ENCODE data around the gene MRGPRX1.

Gene MRGPRX1

GRCh38 chr11:18939314-18939713 is at the start of gene MRGPRX1:
MRGPRX1 (minus strand) TSS chr11:18939414; CDS start chr11:18934784, 4,630 bp downstream.
- Histone ChIP-seq H3K27me3 (replicated peaks; ENCODE audit: control insufficient read depth, insufficient read depth, low read length) (no peaks in the 10 kb centered on the region; the same call in 1 of the 2 replicates), H3K36me3 (ENCODE audit: control insufficient read depth, insufficient read depth, low read length) (no peaks in the 10 kb centered on the region), H3K4me3 (replicated peaks; ENCODE audit: low read depth, low read length) (no peak within 1 kb of the TSS)
- TF ChIP-seq CTCF (IDR thresholded peaks at IDR 0.05; ENCODE audit: insufficient read depth, low read length, poor library complexity, severe bottlenecking) = no peak
- DNase-seq (ENCODE audit: extremely low read depth, insufficient read length) = no peak

- no peaks in the 10 kb centered on the region for H3K36me3 ChIP-seq (ENCODE audit: control insufficient read depth, insufficient read depth, low read length)
- H3K4me3 ChIP-seq (replicated peaks; ENCODE audit: low read depth, low read length) = no peak overlapping the region
- no peaks in the 10 kb centered on the region for H3K27me3 ChIP-seq (replicated peaks; ENCODE audit: control insufficient read depth, insufficient read depth, low read length)
- TF ChIP-seq CTCF (IDR thresholded peaks at IDR 0.05; ENCODE audit: insufficient read depth, low read length, poor library complexity, severe bottlenecking) = no peak
- no peak for DNase-seq (ENCODE audit: extremely low read depth, insufficient read length)
Measured at GRCh38 chr11:18987454-18988231, 48.4 kb upstream of the MRGPRX1 start.

GRCh38 chr11:18986744-18987143 is 47.5 kb upstream of the MRGPRX1 start:
- no peak for DNase-seq (ENCODE audit: extremely low read depth, insufficient read length)
- no peak for TF ChIP-seq CTCF (IDR thresholded peaks at IDR 0.05; ENCODE audit: insufficient read depth, low read length, poor library complexity, severe bottlenecking)
- Histone ChIP-seq H3K4me3 (replicated peaks; ENCODE audit: low read depth, low read length) (no peak overlapping the region), H3K27me3 (replicated peaks; ENCODE audit: control insufficient read depth, insufficient read depth, low read length) (no peaks in the 10 kb centered on the region), H3K36me3 (ENCODE audit: control insufficient read depth, insufficient read depth, low read length) (no peaks in the 10 kb centered on the region)

- TF ChIP-seq CTCF (IDR thresholded peaks at IDR 0.05; ENCODE audit: insufficient read depth, low read length, poor library complexity, severe bottlenecking) = no peak
- no peaks in the 10 kb centered on the region for H3K36me3 ChIP-seq (ENCODE audit: control insufficient read depth, insufficient read depth, low read length)
- no peaks in the 10 kb centered on the region for H3K27me3 ChIP-seq (replicated peaks; ENCODE audit: control insufficient read depth, insufficient read depth, low read length)
Measured at GRCh38 chr11:18981897-18982296, 42.7 kb upstream of the MRGPRX1 start.

GRCh38 chr11:18974192-18974591 is 35.0 kb upstream of the MRGPRX1 start:
- no peak overlapping the region for H3K4me3 ChIP-seq (replicated peaks; ENCODE audit: low read depth, low read length)
- no peaks in the 10 kb centered on the region for H3K27me3 ChIP-seq (replicated peaks; ENCODE audit: control insufficient read depth, insufficient read depth, low read length)
- no peak for DNase-seq (ENCODE audit: extremely low read depth, insufficient read length)
- H3K36me3 ChIP-seq (ENCODE audit: control insufficient read depth, insufficient read depth, low read length) = no peaks in the 10 kb centered on the region
- TF ChIP-seq CTCF (IDR thresholded peaks at IDR 0.05; ENCODE audit: insufficient read depth, low read length, poor library complexity, severe bottlenecking) = no peak

More at GRCh38 chr11:18981897-18982296, 42.7 kb upstream of the MRGPRX1 start:
- no peak for DNase-seq (ENCODE audit: extremely low read depth, insufficient read length)
- H3K4me3 ChIP-seq (replicated peaks; ENCODE audit: low read depth, low read length) = no peak overlapping the region
